Neural cell (in vitro differentiated cells): ENCODE measurements around the gene CNNM1.

Experiments used
- CTCF ChIP-seq: fragments of 450-650 bp; IDR thresholded peaks from 2 replicates; pipeline ENCODE4 v1.5.1; 2014; ENCODE audit warnings: antibody characterized with exemption, mild to moderate bottlenecking, moderate library complexity; ENCODE audit not compliant: poor library complexity, severe bottlenecking
- EZH2 ChIP-seq: fragments of 200-600, 300-800 bp; shearing (Covaris generic), sonication (generic); IDR thresholded peaks from 2 replicates; pipeline ENCODE4 v1.6.1; 2014; ENCODE audit warnings: antibody characterized with exemption, low read length, borderline replicate concordance, mild to moderate bottlenecking; ENCODE audit not compliant: insufficient read depth, poor library complexity, severe bottlenecking
- RAD21 ChIP-seq: fragments of 450-650 bp; conservative IDR thresholded peaks from 2 replicates; pipeline ENCODE4 v1.6.1; 2014; ENCODE audit warnings: antibody characterized with exemption, mild to moderate bottlenecking, moderate library complexity
- SMC3 ChIP-seq: fragments of 450-650 bp; conservative IDR thresholded peaks from 2 replicates; pipeline ENCODE4 v1.6.1; 2014; ENCODE audit warnings: antibody characterized with exemption, mild to moderate bottlenecking, moderate library complexity; ENCODE audit not compliant: poor library complexity

GRCh38 chr10:99337901-99338300 is 8.7 kb downstream of the CNNM1 start:
- TF ChIP-seq CTCF (no peak), EZH2 (no peak), SMC3 (no peak), RAD21 (no peak)
